HG02884 (cell line): ENCODE measurements around the gene TTLL8.
"Not testable (repeated sequence)": the region's sequence is repeated elsewhere in the genome, so short reads cannot be mapped to it uniquely, and the experiment has no call there.

Experiments
- ATAC-seq: cut with Tn5 transposase; IDR thresholded peaks from one replicate; pipeline ENCODE4 v1.9.1; 2021; ENCODE audit warnings: mild to moderate bottlenecking, moderate library complexity; ENCODE audit not compliant: unreplicated experiment

The TTLL8 gene

GRCh38 chr22:50058061-50058905 is at the start of gene TTLL8:
Gene TTLL8, minus strand, starts transcription at chr22:50058298.
- no peak for ATAC-seq

DNA sequence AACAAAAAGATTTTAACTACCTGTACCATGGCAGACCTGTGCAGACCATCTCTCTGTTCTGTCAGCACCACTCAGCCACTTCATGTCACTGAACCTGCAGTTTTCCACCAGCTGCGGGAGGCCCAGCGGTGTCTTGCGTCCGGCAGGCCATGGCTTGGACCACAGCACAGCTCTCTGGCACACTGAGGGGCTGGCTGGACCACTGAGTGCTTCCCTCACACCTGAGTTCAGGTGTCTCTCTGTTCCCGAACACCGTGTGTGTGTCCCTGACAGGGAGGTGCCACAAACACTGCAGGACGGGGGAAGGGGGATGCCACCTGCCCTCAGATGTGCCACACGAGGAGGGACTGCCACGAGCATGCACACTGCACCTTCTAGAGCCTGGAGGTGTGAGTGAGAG is 49.4 kb upstream of the TTLL8 start:
- ATAC-seq, result no peak

DNA sequence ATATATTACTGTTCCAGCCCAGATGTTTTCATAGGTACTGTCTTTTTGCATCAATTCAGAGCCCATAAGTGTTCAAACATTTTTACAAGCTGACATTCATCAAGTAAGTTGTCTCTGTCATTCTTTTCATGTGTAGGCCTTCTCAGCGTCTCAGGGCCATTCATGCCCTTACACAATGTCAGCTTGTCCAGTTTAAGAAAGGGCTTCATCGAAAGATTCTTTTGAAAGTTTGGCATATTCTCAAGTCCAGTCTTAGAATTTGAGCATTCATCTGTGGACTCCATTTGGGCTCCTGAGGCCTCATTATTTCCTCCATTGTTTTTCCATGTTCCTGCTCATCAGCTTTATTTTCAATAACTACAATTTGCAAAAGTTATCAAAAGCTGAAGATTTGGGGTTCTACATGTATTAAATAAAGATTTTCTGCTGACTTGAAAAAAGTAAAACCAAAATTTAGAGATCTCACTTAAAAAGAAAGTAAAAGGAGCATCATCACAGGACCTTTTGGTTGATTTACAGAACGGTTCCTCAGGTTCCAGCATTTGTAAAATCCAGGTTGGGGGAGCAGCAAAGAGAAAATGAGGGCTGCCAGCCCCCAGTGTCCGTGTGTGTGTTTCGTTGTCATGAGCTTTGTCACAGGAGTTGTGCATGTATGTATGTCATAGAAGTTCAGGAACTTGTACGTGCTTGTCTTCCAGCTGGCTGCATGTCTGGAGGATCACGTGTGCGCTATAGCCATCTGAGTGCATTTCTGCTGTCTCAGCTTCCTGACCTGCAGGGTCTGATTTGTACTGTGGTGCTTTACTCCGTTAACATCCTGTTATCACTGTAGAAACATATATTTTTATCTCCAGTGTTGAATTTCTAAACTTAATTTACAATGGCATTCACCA is 47.4 kb upstream of the TTLL8 start:
- no peak for ATAC-seq

- no peak for ATAC-seq
These were observed 46.0 kb upstream of the TTLL8 start for GRCh38 chr22:50104141-50104544.

DNA sequence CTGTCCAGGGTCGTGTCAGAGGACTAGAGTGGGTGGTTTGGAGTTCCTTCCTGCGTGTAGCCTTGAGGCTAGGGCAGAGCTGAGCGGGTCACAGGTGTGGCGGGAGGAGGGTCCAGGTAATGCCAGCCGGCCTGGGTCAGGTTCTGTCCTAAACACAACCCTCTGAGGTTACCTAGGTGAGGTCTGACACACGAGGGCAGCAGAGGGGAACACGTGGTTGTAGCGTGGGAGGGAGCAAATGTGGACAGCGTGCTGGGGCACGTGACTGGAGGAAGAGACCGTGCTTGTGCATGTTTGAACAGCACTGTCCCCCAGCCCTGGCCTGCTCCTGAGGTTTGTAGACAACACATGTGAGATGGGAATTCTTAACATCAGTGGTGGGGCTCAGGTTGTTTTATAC is 44.8 kb upstream of the TTLL8 start:
- ATAC-seq, result no peak

DNA sequence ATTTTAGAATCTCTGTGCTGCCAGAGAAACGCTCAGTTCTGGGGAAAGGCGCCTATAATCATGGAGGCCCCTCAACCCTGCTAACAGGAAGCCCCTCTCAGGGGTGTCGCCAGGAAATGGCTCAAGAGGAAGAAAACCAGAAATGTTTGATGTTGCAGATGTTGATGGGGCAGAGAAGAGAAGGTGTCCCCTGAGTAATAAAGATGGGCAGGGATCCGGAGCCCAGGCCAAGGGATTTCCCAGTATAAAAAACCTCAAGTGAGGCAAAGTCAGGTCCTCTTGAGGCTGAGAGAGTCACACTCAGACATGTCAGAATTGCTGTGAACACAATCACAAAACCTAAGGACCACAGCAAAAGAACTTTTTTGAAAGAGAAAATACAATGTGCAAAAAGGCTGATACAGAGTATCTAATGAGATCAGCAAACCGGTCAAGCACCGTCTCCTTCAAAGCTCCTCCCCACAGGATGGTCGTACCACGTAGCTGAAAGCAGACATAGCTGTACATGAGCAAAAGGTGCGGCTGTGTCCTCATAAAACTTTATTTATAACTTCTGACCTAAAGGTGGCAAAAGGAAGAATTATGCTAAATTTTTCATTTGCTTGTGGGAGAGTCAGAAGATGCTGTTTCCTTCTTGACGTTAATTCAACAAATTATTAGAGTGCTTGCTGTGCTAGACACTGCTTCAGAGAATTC is 43.9 kb upstream of the TTLL8 start:
- ATAC-seq, result no peak

GRCh38 chr22:50098052-50098451 is 40.0 kb upstream of the TTLL8 start:
- ATAC-seq, result no peak

DNA sequence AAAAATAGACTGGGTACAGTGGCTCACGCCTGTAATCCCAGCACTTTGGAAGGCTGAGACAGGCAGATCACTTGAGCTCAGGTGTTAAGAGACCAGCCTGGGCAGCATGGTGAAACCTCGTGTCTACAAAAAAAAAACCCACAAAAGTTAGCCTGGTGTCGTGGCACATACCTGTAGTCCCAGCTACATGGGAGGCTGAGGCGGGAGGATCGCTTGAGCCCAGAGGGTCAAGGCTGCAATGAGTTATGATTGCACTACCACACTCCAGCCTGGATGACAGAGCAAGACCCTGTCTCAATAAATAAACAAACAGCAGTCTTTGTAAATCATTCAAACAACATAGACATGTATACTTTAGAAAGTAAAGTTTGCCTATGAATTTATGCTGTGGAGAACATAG is 34.2 kb upstream of the TTLL8 start:
- ATAC-seq, result no peak

DNA sequence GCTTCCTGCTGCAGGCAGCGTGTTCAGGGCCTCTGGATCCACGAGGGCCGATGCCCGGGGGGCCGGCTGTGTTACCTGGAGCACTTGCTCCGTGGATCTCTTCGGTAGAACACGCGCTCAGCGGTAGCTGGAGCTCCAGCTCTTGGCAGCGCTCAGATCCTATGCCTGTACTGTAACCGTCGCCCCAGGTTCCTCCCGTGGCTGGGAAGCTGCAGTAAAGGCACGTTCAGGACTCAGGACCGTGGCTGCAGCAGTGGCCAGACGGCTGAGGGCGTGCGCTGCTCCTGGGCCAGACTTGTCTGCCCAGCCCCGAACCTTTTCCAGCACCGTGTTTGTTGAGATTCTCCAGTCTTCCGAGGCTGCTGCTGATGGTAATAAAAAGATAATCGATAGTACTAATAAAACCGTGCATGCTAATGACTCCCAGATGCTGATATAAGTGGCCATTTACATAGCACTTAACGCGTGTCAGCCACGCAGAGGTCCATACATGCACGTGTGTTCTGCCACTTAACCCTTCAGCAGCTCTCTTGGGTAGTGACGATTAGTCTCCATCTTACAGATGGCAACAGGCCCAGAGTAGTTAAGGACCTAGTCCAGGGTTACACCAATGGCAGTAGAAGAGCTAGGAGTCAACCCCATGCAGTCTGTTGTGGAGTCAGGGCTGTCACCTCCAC is 33.1 kb upstream of the TTLL8 start:
- no peak for ATAC-seq

DNA sequence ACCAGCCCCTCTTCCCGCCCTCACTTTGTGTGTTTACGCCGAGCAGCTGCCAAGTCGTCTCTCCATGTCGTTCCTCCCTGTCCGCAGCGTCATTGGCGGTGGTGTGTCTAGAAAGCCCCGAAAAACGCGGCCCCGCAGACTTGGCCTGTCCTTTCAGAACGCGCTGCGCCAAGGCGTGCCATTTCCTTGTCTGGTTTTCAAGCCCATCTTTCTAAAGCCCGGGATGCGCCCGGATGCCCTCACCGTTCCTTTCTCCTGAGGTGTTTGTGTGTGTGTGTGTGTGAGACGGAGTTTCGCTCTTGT is 32.3 kb upstream of the TTLL8 start:
- no peak for ATAC-seq

DNA sequence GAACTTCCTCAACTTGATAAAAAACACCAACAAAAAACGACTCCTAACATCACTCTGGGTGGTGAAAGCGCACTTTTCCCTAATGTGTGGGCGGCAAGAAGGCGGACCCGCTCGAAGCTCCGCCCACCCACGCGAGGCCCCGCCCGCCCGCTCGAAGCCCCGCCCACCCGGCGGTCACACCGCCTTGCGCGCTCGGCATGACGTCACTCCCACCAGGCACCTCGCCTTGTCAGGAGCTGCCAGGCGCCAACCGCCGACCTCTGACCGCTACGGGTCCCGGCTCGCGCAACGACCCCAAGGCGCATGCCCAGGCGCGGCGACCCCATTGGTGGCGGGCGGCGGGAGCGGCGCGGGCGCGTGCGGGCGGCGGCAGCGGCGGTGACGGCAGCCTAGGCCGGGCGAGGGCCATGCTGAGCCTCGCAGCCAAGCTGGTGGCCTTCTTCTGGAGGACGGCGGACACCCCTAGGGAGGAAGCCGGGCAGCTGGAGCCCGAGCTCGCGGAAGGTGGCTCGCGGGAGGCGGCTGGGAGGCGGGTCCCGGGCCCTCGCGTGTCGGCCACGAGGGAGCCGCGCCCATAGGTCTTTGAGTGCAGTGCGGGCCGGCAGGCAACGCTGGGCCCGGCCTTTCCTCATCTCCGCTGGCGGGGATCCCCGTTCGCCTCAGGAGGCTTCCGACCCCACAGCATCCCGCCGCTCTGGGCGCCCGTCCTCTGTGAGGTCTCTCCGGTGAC is 31.7 kb upstream of the TTLL8 start, which contains the start of gene MOV10L1:
Gene MOV10L1 (plus strand): TSS at position 325 of the 730 bp plus-strand sequence. CDS start 83 bp downstream, at position 408.
- no peak for ATAC-seq

DNA sequence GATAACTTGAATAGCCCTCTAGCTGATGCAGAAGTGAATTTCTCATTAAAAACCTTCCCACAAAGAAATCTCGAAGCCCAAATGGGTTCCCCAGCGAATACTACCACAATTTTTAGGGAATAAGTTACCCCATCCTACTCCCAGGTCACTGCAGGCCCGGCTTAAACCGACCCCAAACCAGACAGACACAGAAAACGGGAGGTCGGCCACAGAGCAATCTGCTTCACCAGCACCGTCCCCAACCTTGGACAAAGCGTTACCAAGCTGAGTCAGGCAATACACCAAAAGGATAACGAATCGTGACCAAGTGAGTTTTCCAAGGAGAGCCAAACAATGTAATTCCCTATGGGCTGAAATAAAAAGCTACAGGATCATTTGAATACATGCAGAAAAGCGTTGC is 31.1 kb upstream of the TTLL8 start:
- ATAC-seq, result no peak

GRCh38 chr22:50088096-50088495 is 30.0 kb upstream of the TTLL8 start:
- ATAC-seq, result no peak

GRCh38 chr22:50087646-50088045 is 29.5 kb upstream of the TTLL8 start:
- no peak for ATAC-seq

DNA sequence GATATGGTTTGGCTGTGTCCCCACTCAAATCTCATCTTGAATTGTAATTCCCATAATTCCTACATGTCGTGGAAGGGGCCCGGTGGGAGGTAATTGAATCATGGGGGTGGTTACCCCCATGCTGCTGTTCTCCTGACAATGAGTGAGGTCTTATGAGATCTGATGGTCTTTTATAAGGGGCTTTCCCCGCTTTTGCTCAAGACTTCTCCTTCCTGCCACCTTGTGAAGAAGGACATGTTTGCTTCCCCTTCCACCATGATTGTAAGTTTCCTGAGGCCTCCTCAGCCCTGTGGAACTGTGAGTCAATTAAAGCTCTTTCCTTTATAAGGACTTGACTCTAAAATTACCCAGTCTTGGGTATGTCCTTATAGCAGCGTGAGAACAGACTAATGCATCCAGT is 28.9 kb upstream of the TTLL8 start:
- not testable (repeated sequence) for ATAC-seq

- no peak for ATAC-seq
These were observed 28.4 kb upstream of the TTLL8 start for GRCh38 chr22:50086526-50086925.

DNA sequence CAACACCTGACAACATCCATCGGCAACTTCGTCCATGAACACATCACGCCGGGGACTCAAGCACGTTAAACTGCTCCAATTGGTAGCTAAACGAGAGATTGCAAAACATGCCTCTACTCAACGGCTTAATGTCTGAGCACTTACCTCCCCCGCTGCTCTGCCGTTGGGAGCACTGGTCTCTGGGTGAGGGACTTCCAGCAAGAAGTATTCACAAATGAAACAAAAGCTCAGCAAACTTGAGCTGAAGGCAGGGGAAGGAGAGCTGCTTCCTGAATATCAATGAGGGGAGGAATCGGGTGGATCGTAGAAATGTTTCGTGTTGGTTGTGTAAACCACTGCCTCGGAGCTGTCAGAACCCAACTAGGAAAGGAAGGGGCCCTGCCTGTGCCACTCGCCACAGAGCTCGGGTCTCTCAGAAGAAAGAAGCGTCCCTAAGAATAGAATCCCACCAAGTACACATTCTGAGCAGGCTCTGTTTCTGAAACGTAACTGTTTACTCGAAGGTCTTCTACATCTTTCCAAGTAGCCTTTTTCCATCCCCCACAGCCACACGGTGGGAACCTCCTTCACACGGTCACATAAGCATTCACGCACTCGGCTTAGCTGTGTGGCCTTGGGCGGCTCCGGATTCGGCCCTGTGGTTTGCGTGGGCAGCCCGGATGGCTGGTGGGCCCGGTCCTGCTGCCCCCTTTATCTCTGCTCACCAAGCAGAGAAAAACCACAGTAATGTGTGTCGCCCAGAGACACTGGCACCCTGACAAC is 27.3 kb upstream of the TTLL8 start, which contains the start of gene MLC1:
Gene MLC1 (minus strand): TSS at position 216 of the 762 bp plus-strand sequence. CDS start 524 bp downstream, outside the sequence.
- ATAC-seq, result no peak

- ATAC-seq, result no peak
These were observed 26.5 kb upstream of the TTLL8 start for GRCh38 chr22:50084614-50085021.

DNA sequence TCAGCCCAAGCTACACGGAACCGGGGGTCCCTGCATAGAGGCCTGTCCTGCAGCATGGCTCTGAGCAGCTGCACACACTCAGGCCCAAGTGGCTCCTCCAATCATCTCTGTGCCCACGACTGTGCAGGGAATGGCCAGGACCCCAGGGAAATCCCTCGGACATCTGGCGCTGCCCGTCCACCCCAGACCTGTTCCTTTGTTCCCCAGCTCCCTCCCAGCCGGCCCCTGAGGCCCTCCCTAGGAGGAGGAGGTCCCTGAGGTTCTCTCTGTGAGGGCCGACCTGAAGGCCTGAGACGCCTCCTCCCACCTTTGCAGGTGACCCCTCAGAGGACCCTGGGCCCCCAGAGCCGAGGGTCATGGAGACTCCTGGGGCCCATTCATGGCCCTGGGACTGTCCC is 26.0 kb upstream of the TTLL8 start:
- ATAC-seq, result no peak
